NCI-H2107 (cell line): Measurements from ENCODE around the gene RAP1GAP.
"Not testable (repeated sequence)": the region's sequence is repeated elsewhere in the genome, so short reads cannot be mapped to it uniquely, and the experiment has no call there.

ENCODE experiments used
- DNase-seq: peaks from one replicate; lab custom pipeline; 2025; lab: John Stamatoyannopoulos, UW

Gene RAP1GAP

GRCh38 chr1:21677168-21677567 is 8.0 kb upstream of the RAP1GAP start:
- DNase-seq, result no peak

GRCh38 chr1:21674957-21675356 is 5.8 kb upstream of the RAP1GAP start:
- DNase-seq, result no peak

GRCh38 chr1:21673853-21674252 is 4.7 kb upstream of the RAP1GAP start:
- DNase-seq, result not testable (repeated sequence)

DNA sequence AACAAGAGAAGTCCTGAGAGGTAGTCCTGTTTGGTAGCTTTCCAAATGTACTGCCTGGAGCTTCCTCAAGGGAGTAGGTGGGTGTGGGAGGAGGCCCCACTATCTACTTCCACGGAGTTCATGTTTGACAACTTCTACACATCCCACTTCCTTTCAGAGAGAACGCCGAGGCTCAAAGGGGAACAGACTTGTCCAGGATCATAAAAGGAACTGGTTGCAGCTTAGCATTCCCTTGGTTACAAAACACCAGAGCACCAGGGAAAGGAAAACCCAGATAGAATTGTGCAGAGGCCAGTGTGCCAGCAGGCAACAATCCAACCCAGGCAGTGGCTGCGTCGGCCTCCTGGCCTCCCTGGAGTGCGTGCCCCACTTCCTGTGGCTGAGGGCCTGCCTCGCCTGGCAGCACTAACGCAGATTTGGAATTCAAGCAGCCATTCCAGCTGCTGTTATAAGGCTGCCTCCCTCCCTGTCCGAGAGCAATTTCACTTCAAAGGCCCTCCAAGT is 4.2 kb upstream of the RAP1GAP start:
- no peak for DNase-seq

DNA sequence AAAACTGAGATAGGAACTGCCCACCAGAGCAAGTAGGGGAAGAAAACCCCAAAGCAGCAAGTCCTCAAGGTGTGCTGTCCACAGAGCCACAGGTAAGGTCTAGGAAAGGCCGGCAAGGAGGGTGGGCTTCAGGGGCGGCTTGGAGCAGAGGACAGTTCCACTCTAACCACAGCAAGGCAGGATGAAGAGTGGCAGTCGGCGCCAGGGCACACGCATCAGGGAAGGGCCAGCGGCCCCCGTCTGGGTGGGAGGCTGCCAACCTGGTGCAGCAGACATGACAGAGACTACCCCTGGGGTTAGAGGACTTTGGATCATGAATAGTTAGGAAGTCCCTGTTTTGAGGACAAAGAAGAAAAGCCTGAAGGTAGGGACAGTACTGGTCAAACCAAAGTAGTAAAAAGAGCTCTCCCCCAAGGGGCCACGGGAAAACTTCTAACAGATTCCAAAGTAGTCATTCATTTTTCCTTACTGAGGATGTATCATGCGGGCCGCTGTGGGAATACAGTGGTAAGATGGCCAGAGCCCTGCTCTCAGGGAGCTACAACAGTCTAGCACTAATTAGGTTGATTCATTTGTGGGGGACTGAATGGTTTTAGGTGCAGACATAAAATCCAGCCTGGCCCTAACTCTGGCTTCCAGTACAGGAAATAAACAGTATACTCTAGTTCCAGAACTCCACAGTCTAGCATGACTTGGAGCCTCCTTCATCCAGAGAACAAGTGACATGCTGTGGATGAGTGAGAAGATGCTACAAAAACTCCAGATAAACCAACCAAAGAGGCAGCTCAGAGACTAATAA is 3.5 kb upstream of the RAP1GAP start:
- DNase-seq, result no peak

DNA sequence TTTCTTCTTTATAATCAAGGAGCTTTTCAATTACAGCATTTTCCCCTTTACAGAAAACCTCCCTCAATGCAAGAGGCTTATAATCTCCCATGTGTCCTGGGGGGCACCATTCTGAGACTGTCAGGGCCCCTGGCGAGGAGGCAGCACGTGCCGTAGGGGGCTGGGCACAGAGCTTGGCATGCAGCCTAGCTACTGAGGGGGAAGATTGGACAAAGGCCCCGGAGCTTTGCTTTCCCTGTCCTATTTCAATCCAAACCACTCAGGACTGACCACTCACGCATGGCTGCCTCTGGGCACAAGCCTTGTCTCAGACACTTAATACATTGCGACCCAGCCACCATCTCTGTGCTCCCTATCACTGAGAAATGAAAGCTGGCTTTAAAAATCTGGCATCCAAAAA is 2.8 kb upstream of the RAP1GAP start:
- DNase-seq, result no peak

GRCh38 chr1:21670956-21671902 is 2.1 kb upstream of the RAP1GAP start:
- no peak for DNase-seq

GRCh38 chr1:21670059-21670881 is 1.1 kb upstream of the RAP1GAP start:
- DNase-seq, result no peak

GRCh38 chr1:21668951-21669257 is 253 bp downstream of the RAP1GAP start:
- DNase-seq, result no peak

DNA sequence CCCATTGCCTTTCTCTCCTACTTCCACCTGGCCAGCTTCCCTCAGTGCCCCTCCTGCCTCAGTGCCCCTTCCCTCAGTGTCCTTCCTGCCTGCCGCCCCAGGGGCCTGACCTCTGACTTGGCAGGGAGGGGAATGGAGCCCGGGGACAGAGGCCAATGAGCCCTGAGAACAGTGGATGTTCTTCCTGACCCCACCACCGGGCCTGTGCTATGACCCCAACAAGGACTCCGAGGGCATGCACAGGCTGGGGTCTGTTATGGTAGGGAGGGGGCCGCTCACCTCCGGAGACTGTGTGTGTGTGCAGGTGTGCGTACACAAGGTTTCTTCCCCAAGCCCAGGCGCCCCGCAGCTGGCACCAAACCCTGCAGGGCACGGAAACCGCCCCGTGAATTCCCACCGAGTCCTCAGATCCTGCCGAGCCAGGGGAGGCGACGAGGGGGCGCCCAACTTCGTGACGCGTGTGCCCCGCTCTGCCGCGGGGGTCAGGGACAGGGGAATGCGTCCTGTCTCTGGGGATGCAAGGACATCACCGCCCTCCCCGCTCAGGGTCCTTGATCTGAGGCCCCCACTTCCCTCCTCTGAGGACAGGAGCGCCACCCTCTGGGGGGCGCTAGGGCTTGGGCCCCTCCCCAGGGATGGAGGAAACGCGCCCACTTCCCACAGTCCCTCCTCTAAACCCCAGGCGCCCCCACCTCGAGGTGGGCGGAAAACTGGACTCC is 766 bp downstream of the RAP1GAP start:
- DNase-seq, result no peak

GRCh38 chr1:21667348-21668231 is 1.6 kb downstream of the RAP1GAP start:
- no peak for DNase-seq

DNA sequence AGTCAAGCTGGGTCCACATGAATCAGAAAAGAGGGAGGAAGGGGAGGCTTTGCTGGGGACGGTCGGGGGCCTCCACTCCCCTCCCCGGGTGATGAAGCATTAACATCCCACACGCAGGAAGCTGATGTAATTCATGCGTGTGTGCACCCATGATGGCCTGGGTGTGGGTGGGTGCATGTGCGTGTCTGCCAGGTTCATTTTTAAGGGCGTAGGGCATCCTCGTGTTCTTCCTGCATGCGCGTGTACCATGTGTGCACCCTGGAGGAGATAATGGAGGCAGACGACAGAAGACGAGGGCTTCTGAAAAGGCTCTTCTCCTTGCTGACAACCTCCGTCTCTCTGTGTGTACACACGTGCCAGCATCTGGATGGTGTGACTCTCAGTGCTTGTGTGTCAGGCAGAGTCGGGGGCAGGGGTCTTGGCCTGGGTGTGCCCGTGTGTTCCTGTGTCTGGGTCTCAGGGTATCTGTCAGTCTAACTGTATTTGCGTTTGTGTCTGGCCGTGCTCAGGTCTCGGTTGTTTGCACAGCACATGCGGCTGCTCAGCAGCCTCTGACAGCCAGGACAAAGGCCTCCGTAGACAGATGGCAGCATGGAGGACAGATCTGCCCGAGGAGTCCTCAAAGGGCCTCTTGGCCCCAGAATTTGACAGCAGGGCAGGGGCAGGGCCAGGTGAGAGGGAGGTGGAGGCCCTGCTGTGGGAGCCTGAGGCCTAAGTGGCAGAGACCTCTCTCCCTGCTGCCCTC is 2.4 kb downstream of the RAP1GAP start:
- no peak for DNase-seq

DNA sequence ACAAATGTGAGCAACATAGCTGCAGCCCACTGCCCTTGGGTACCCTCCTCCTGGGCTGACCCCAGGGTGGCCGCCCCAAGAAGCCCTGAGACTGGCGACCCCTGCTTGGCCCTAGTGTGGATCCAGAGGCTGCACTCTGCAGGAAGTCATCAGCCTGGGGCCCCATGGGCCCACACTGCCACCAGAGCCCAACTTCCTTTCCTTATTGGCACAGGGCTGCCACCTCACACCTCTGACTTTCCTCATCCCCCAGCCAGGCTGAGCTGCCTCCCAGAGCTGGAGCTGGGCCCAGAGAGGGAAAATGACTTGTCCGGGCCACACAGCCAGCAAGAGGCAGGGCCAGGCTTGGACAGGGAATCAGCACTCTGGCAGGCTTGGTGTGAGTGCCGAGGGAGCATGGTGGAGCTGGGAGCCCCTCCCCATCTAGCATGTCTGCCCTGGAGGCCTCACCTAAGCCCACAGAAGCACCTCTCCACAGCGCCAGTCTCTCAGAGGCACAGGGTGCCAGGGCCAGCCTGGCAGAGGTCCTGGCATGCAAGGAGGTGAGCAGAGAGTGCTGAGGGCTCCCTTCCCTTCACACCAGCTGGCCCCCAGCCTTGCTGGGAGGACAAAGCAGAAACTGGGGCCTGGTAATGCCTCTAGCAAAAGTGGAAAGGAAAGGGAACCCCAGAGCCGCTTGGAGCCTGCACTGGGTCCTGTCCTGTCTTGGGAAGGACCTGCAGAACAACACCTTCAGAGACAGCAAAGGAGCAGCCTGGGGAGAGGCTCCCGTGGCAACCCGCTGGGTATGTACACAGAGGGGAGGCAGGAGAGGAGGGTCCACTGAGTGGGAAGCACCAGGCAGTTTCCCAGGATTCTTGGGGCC is 3.2 kb downstream of the RAP1GAP start:
- no peak for DNase-seq

DNA sequence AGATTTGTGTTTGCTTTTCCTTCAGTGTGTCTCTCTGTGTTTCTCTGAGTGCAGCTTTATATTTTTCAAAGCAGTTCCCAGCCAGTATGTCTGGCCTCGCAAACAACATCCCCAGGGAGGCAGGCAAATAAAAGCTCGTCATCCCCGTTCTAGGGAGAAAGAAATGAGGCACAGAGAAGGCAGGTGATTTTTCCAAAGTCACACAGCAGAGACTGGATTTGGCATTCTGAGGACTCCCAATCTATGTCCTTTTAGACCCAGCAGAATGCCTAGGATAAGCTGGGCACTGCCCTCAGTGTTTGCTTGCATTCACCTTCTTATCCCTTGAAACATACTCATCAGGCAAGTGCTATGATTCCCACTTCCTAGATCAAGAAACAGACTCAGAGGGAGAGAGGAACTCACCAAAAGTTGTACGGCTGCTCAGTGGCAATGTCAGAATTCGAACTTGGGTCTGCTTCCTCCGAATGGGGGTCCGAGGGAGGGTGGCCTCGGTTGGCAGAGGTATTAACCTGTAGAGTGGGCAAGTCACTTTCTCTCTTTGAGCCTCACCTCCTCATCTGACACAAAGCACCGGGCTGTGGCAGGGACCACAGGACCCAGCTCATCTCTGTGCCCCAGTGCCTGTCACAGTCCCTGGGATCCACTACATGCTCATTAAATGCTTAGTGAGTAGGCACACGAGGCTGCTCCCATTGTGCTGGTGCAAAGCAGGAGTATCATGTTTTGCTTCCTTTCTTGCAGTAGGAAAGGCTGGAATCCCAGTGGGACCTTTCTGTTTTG is 4.2 kb downstream of the RAP1GAP start:
- no peak for DNase-seq

GRCh38 chr1:21663951-21664805 is 5.0 kb downstream of the RAP1GAP start:
- no peak for DNase-seq

DNA sequence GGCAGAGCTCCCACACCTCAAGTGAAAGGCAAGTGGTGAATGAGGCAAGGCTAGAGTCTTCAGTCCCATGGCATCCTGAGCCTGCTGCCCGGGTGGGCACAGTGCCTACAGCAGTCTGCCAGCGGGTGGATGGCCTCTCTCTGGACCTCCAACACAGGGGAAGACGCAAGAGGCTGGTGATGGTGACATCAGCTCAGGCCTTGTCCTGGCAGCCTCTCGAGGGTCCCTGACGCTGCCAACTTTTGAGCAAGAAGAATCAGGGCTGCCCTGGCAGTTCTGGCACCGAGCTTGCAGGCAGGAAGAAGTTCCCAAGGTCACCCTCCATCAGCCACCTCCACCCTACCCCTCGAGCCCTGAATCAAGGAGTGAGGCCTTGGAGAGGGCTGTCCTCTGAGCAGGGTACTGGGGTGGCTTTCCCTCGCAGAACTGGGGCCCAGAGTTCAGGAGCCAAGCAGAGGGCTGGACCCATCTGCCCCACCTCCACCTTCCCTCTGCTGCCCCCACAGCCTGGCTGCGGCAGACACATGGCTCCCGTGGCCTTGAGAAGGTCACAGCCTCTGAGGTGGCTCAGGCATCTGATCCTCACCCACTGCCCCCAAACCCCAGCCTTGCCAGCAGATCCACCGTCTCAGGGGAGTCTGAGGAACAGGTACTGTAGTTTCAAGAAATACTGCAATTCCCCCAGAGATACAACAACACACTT is 5.8 kb downstream of the RAP1GAP start:
- no peak for DNase-seq
